Panc1 (cell line): ENCODE data around the gene ELK3.

ENCODE experiments used
- POLR2AphosphoS5 ChIP-seq: IDR thresholded peaks from 2 replicates; pipeline ENCODE4 v1.6.1; 2012; ENCODE audit warnings: mild to moderate bottlenecking, low read depth, low read length, moderate library complexity
- REST ChIP-seq, 2 experiments: IDR thresholded peaks; 2 replicates each; pipeline ENCODE4 v1.6.1; 2011 to 2012; ENCODE audit warnings: low read depth in 2 of 2, control low read depth in 1 of 2, low read length in 1 of 2, mild to moderate bottlenecking in 1 of 2, moderate library complexity in 1 of 2; ENCODE audit not compliant: insufficient read depth in 1 of 2
- SIN3A ChIP-seq: IDR thresholded peaks from 2 replicates; pipeline ENCODE4 v1.6.1; 2012; ENCODE audit warnings: low read depth, mild to moderate bottlenecking, low read length, moderate library complexity, borderline replicate concordance; ENCODE audit not compliant: insufficient read depth
- TF ChIP-seq, protein P1 (sequence below): fragments of 450-650 bp; IDR thresholded peaks from 2 replicates; pipeline ENCODE4 v1.5.1; 2017; ENCODE audit warnings: mild to moderate bottlenecking

DNA sequence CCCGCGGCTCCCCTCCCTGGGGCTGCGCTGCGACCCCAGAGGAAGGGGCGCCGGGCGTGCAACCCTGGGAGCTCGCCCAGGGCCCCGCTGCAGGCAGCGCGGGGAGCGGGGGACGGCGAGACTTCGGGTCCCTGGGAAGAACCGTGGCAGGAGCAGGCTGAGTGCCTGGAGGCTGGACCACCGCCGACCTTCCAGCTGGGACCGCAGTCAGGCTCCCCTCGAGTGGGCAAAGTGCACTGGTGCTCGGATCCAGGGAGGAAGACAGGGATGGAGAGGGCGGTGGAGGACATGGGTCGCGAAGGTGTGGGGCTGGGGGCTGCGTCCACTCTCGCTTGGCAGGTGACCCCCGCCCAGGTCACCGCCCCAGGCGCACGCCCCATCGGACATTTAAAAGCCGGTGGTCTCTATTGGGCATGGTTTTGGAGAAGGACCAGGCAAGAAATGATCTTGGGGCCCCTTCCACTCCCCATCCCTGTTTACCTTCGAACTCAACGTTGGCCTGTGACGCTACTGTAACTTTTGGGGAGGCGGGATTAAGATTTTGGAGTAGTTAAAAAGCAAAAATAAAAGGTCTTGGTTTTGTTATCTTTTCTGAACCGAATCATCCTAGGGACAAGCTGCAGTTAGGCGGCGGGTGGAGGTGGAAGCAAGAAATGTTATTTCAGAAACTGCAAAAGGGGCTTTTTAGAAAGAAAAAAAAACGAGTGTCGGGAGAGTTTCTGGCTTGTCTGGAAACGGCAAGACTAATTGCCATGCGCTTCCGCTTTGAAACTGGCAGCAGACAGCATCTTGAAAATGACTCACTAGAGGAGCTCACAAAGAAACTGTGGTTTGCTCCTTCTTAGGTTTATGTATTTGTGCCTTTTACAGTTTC, 1.0 kb downstream of the ELK3 start:
- TF ChIP-seq, protein P1, sequence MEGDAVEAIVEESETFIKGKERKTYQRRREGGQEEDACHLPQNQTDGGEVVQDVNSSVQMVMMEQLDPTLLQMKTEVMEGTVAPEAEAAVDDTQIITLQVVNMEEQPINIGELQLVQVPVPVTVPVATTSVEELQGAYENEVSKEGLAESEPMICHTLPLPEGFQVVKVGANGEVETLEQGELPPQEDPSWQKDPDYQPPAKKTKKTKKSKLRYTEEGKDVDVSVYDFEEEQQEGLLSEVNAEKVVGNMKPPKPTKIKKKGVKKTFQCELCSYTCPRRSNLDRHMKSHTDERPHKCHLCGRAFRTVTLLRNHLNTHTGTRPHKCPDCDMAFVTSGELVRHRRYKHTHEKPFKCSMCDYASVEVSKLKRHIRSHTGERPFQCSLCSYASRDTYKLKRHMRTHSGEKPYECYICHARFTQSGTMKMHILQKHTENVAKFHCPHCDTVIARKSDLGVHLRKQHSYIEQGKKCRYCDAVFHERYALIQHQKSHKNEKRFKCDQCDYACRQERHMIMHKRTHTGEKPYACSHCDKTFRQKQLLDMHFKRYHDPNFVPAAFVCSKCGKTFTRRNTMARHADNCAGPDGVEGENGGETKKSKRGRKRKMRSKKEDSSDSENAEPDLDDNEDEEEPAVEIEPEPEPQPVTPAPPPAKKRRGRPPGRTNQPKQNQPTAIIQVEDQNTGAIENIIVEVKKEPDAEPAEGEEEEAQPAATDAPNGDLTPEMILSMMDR = no peak
- TF ChIP-seq POLR2AphosphoS5 = no peak
- TF ChIP-seq SIN3A = no peak
- no peak for TF ChIP-seq REST (IDR thresholded peaks at IDR 0.05; ENCODE audit: insufficient read depth in 1 of 2, low read depth in 2 of 2, low read length in 1 of 2)
